Lower leg skin (tissue), 3 donors: Measurements from ENCODE around the gene KRTDAP.

Source experiments
- POLR2A ChIP-seq, 2 donors: fragments of 450-650 bp; IDR thresholded peaks; one replicate each; pipeline ENCODE4 v1.6.1; 2016 to 2017; ENCODE audit warnings: antibody characterized with exemption in 2 of 2, mild to moderate bottlenecking in 1 of 2, moderate library complexity in 1 of 2
- TF ChIP-seq, protein P1 (sequence below), 3 donors: fragments of 450-650 bp; IDR thresholded peaks; one replicate each; pipeline ENCODE4 v1.5.1; 2016; ENCODE audit warnings: antibody characterized with exemption in 3 of 3, mild to moderate bottlenecking in 3 of 3, moderate library complexity in 2 of 3

- TF ChIP-seq, protein P1, sequence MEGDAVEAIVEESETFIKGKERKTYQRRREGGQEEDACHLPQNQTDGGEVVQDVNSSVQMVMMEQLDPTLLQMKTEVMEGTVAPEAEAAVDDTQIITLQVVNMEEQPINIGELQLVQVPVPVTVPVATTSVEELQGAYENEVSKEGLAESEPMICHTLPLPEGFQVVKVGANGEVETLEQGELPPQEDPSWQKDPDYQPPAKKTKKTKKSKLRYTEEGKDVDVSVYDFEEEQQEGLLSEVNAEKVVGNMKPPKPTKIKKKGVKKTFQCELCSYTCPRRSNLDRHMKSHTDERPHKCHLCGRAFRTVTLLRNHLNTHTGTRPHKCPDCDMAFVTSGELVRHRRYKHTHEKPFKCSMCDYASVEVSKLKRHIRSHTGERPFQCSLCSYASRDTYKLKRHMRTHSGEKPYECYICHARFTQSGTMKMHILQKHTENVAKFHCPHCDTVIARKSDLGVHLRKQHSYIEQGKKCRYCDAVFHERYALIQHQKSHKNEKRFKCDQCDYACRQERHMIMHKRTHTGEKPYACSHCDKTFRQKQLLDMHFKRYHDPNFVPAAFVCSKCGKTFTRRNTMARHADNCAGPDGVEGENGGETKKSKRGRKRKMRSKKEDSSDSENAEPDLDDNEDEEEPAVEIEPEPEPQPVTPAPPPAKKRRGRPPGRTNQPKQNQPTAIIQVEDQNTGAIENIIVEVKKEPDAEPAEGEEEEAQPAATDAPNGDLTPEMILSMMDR (IDR thresholded peaks at IDR 0.05): no peak
- no peak for TF ChIP-seq POLR2A (IDR thresholded peaks at IDR 0.05)
Measured at GRCh38 chr19:35437406-35437951, 52.8 kb downstream of the KRTDAP start.
